ENCODE data around the gene USP24. TPM values are rescaled to one million over a fixed set of nuclear protein-coding genes. Genes with fewer than 3 reads are reported as not detected.
"Not testable (repeated sequence)": the region's sequence is repeated elsewhere in the genome, so short reads cannot be mapped to it uniquely, and the experiment has no call there.

Gene USP24
- total RNA-seq, 2 donors from 2014 or later, result 29.0 to 36.2 TPM

GRCh38 chr1:55234016-55234415, 18.9 kb upstream of the USP24 start:
- Histone ChIP-seq H3K9me3 (no peaks in the 10 kb centered on the region), H3K36me3 (no peaks in the 10 kb centered on the region), H3K4me1 (peaks cover 0 to 8% of the 10 kb centered on the region in 2 donors), H3K4me3 (no peak overlapping the region), H3K27me3 (no peaks in the 10 kb centered on the region), H3K27ac (no peak overlapping the region)
- no peak for TF ChIP-seq CTCF (IDR thresholded peaks at IDR 0.05)
- DNase-seq (ENCODE audit: low spot score), result no peak

GRCh38 chr1:55233145-55233777, 18.1 kb upstream of the USP24 start:
- H3K4me3 ChIP-seq, result no peak overlapping the region
- no peaks in the 10 kb centered on the region for H3K9me3 ChIP-seq
- peaks cover 0 to 8% of the 10 kb centered on the region in 2 donors for H3K4me1 ChIP-seq
- DNase-seq (ENCODE audit: low spot score), result no peak
- TF ChIP-seq CTCF (IDR thresholded peaks at IDR 0.05), result no peak
- H3K36me3 ChIP-seq, result no peaks in the 10 kb centered on the region
- H3K27ac ChIP-seq, result no peak overlapping the region
- H3K27me3 ChIP-seq, result no peaks in the 10 kb centered on the region

GRCh38 chr1:55232448-55233144, 17.4 kb upstream of the USP24 start:
- Histone ChIP-seq H3K4me3 (no peak overlapping the region), H3K4me1 (peaks cover 0 to 8% of the 10 kb centered on the region in 2 donors), H3K27ac (no peak overlapping the region), H3K36me3 (no peaks in the 10 kb centered on the region), H3K9me3 (peaks cover 0 to 4% of the 10 kb centered on the region in 2 donors), H3K27me3 (no peaks in the 10 kb centered on the region)
- no peak for TF ChIP-seq CTCF (IDR thresholded peaks at IDR 0.05)
- no peak for DNase-seq (ENCODE audit: low spot score)

GRCh38 chr1:55231745-55232144, 16.6 kb upstream of the USP24 start:
- H3K9me3 ChIP-seq, result peaks cover 0 to 9% of the 10 kb centered on the region in 2 donors
- no peak for DNase-seq (ENCODE audit: low spot score)
- no peaks in the 10 kb centered on the region for H3K36me3 ChIP-seq
- no peak overlapping the region for H3K4me3 ChIP-seq
- TF ChIP-seq CTCF (IDR thresholded peaks at IDR 0.05), result no peak
- H3K4me1 ChIP-seq, result peaks cover 0 to 8% of the 10 kb centered on the region in 2 donors
- H3K27ac ChIP-seq, result no peak overlapping the region
- no peaks in the 10 kb centered on the region for H3K27me3 ChIP-seq

GRCh38 chr1:55230659-55231058, 15.5 kb upstream of the USP24 start:
- peaks cover 0 to 8% of the 10 kb centered on the region in 2 donors for H3K4me1 ChIP-seq
- H3K36me3 ChIP-seq, result no peaks in the 10 kb centered on the region
- peaks cover 0 to 9% of the 10 kb centered on the region in 2 donors for H3K9me3 ChIP-seq
- H3K27ac ChIP-seq, result peak overlapping the region; percentile 54 to 87
- no peak overlapping the region for H3K4me3 ChIP-seq
- TF ChIP-seq CTCF (IDR thresholded peaks at IDR 0.05), result no peak
- DNase-seq (ENCODE audit: low spot score), result no peak
- H3K27me3 ChIP-seq, result no peaks in the 10 kb centered on the region

- not testable (repeated sequence) for H3K4me1 ChIP-seq; H3K4me3 ChIP-seq; H3K27me3 ChIP-seq; DNase-seq (ENCODE audit: low spot score); H3K36me3 ChIP-seq; H3K9me3 ChIP-seq
- H3K27ac ChIP-seq, result peak overlapping the region; percentile 54 to 87
Measured at GRCh38 chr1:55229726-55230125, 14.6 kb upstream of the USP24 start.

Measured in right atrium auricular region (tissue), 2 donors.